Subcutaneous abdominal adipose tissue (tissue), 5 donors: ENCODE measurements around the gene CACTIN.

Experiments used
- H3K27ac ChIP-seq: one replicate; pipeline ENCODE4 v1.7.0; 2013; ENCODE audit warnings: low read depth, mild to moderate bottlenecking, inconsistent platforms, low read length, moderate library complexity
- H3K27me3 ChIP-seq, 5 donors: one replicate each; pipeline ENCODE4 v1.7.0; 2013; ENCODE audit warnings: low read length in 5 of 5, inconsistent platforms in 1 of 5; ENCODE audit not compliant: control insufficient read depth in 5 of 5, insufficient read depth in 4 of 5
- H3K36me3 ChIP-seq, 5 donors: one replicate each; pipeline ENCODE4 v1.7.0; 2013; ENCODE audit warnings: low read length in 5 of 5; ENCODE audit not compliant: control insufficient read depth in 5 of 5, insufficient read depth in 5 of 5
- H3K4me1 ChIP-seq, 5 donors: one replicate each; pipeline ENCODE4 v1.7.0; 2013; ENCODE audit warnings: low read length in 5 of 5, mild to moderate bottlenecking in 3 of 5, moderate library complexity in 1 of 5; ENCODE audit not compliant: control insufficient read depth in 5 of 5, insufficient read depth in 5 of 5
- H3K4me3 ChIP-seq, 5 donors: one replicate each; pipeline ENCODE4 v1.7.0; 2013; ENCODE audit warnings: low read length in 5 of 5, low read depth in 1 of 5
- H3K9ac ChIP-seq, 5 donors: one replicate each; pipeline ENCODE4 v1.7.0; 2013; ENCODE audit warnings: low read length in 5 of 5, mild to moderate bottlenecking in 4 of 5, moderate library complexity in 3 of 5
- H3K9me3 ChIP-seq, 5 donors: one replicate each; pipeline ENCODE4 v1.7.0; 2013; ENCODE audit warnings: low read length in 5 of 5; ENCODE audit not compliant: control insufficient read depth in 5 of 5
- donor health status: healthy.
- donor health status: healthy.
- donor health status: healthy.
- donor health status: healthy.
- donor health status: healthy.

The CACTIN gene

DNA sequence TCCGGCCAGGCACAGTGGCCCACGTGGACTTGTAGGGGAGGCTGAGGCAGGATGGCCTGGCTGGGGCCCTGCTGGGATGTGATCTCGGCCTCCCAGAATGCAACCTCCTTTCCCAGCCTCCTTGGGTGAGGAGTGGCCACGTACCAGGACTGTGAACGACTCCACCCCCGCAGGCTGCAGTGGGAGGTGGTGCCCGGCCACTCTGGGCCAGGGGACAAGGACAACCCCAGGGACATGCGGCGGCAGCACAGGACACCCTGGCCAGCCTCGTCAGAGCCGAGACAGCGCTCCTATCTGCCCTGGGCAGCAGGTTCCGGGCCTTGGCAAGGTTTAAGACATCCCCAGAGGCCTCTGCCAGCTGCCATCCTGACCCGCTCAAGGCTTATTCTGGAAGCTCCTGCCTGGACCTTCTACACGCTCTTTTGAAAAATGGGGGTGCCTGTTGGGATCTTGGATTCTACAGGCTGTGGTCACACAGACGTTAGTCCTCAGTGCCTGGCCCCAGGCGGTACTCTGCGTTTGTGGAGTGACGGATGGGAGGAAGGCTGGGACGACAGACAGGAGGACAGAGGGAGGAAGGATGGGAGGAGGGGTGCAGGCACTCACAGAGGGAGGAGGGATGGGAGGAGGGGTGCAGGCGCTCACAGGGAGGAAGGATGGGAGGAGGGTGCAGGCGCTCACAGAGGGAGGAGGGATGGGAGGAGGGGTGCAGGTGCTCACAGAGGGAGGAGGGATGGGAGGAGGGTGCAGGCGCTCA lies 19.9 kb upstream of the CACTIN start:
- Histone ChIP-seq H3K9ac (no peak overlapping the region), H3K4me1 (peaks cover 0 to 3% (median 0%) of the 10 kb centered on the region in 5 donors), H3K27ac (no peak overlapping the region), H3K9me3 (no peaks in the 10 kb centered on the region), H3K4me3 (no peak overlapping the region), H3K27me3 (no peaks in the 10 kb centered on the region), H3K36me3 (peaks cover 0 to 89% (median 58%) of the 10 kb centered on the region in 5 donors)

DNA sequence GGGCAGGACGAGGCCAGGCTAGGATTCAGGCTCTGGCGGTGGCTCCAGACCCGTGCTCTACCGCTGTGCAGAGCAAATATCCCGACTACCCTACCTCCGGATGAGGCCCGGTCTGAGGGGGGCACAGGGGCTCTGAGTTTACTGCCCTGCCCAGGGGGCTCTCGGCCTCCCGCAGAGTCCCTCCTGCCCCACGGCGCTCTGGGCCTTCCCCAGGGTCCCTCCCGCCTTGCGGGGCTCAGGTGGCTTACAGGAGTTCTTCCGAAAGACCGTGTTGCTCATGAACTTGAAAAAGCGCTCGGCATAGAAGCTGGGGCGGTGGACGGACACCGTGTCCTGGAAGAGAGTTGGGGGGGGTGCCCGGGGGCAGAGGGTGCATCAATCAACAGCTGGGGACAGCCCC lies 19.1 kb upstream of the CACTIN start:
- H3K27ac ChIP-seq, result no peak overlapping the region
- H3K9me3 ChIP-seq, result no peaks in the 10 kb centered on the region
- no peaks in the 10 kb centered on the region for H3K27me3 ChIP-seq
- H3K4me3 ChIP-seq, result no peak overlapping the region
- no peak overlapping the region for H3K9ac ChIP-seq
- H3K4me1 ChIP-seq, result peaks cover 0 to 3% (median 0%) of the 10 kb centered on the region in 5 donors
- H3K36me3 ChIP-seq, result peaks cover 0 to 90% (median 56%) of the 10 kb centered on the region in 5 donors

DNA sequence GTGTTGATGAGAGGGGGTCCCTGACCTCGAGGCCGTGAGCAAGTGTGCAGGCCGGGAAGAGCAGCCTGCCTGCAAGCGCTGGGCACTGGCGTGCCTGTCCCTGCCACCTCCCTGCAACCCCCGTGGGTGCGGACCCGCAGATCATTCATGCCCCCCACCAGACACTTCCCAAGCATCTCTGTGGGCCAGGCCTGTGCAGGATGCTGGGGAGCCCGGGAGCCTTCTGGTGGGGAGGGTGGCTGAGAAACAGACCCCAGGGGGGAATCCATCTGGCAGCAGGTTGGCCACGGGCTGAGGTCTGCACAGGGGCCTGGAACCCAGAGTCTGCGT lies 18.4 kb upstream of the CACTIN start:
- Histone ChIP-seq H3K9me3 (no peaks in the 10 kb centered on the region), H3K27me3 (no peaks in the 10 kb centered on the region), H3K27ac (no peak overlapping the region), H3K9ac (no peak overlapping the region), H3K4me1 (peaks cover 0 to 3% (median 0%) of the 10 kb centered on the region in 5 donors), H3K4me3 (no peak overlapping the region), H3K36me3 (peaks cover 0 to 87% (median 52%) of the 10 kb centered on the region in 5 donors)

DNA sequence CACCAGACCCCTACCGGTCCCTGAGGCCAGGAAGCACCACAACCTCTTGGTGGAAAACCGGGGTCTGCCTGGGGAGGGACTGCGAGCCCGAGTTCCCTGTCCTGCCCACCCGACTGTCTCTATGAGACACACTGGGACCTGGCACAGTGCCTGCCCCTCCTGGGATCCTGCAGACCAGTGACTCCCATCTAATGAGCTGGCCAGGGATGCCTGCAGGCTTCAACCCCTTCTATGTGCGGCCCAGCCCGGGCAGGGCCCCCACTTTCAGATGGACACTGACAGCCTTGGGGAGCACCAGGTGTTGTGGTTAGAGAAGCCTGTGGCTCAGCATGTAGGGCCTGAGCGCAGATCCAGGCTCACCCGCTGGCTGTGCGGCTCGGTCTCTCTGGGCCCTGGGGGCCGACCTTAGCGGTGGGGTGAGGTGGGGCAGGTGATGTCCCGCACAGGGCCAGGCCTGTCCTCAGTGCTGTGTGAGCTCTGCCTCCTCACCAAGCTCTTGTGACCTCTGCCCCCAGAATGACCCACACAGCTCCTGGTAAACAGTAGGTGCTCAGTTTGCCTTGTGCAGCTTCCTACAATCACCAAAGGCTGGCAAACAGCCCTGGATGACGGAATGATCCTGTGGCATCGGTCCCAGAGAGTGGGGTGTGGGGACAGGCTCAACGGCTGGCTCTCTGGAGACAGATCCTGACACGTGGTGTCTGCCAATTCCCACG lies 17.9 kb upstream of the CACTIN start:
- no peaks in the 10 kb centered on the region for H3K9me3 ChIP-seq
- no peaks in the 10 kb centered on the region for H3K27me3 ChIP-seq
- H3K9ac ChIP-seq, result no peak overlapping the region
- H3K36me3 ChIP-seq, result peaks cover 0 to 88% (median 57%) of the 10 kb centered on the region in 5 donors
- peaks cover 0 to 3% (median 0%) of the 10 kb centered on the region in 5 donors for H3K4me1 ChIP-seq
- H3K27ac ChIP-seq, result no peak overlapping the region
- no peak overlapping the region for H3K4me3 ChIP-seq

DNA sequence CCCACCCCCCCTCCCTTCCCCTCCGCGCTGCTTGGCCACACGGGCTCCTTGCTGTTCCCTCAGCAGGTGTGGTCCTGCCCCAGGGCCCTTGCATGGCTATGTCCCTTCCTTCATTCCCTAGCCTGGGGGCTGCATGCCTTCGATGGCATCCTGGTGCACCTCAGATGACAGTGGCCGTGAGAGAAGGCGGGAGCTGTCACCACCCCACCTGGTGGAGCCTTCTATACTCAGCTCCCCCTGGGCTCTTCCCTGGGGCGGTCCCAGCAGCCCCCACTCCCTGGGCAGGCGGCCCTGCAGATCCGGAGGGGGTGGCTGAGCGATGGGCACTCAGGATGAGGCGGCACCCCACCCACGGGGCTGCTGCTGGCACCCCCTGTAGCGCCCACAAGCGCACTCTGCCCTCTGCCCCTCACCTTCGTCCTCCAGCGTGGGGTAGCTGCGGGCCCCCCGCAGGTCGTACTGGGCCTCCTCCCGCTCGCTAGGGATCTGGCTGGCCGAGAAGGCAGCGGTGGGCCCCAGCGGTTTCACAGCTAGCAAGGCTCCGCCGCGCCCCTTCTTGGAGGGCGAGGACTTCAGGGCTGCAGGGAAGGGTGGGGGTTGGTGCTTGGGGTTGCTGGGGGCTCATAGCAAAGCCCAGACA lies 17.2 kb upstream of the CACTIN start:
- H3K36me3 ChIP-seq, result peaks cover 0 to 94% (median 63%) of the 10 kb centered on the region in 5 donors
- no peak overlapping the region for H3K4me3 ChIP-seq
- peaks cover 0 to 3% (median 0%) of the 10 kb centered on the region in 5 donors for H3K4me1 ChIP-seq
- H3K9ac ChIP-seq, result no peak overlapping the region
- H3K27ac ChIP-seq, result no peak overlapping the region
- no peaks in the 10 kb centered on the region for H3K9me3 ChIP-seq
- no peaks in the 10 kb centered on the region for H3K27me3 ChIP-seq

DNA sequence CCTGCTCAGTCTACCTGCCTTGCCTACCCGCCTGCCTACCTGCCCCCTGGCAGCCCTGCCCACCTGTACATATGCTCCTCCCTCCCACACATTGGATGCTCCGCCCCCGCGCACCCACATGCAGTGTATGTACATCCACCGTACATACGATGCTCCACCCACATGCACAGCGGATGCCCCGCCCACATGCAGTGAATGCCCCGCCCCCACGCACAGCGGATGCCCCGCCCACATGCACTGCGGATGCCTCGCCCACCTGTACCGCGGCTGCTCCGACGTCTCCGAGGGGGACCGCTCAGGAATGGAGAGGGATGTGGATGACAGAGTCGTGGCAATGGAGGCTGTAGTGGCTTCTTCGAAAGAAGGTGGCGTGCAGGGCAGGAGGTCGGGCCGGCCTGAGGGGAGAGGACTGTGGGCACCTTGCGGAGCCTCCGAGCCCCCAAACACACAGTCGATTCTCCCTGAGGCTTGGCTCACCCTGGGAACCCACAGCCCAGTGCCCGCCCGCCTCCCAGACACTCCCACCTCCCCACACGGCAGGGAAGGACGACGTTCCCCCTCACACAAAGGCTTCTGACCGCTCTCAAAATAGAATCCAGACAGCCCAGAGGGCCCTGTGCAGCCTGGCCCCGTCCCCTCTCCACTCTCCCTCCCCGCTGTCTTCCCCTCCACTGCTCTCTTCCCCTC lies 16.5 kb upstream of the CACTIN start:
- H3K4me3 ChIP-seq, result no peak overlapping the region

DNA sequence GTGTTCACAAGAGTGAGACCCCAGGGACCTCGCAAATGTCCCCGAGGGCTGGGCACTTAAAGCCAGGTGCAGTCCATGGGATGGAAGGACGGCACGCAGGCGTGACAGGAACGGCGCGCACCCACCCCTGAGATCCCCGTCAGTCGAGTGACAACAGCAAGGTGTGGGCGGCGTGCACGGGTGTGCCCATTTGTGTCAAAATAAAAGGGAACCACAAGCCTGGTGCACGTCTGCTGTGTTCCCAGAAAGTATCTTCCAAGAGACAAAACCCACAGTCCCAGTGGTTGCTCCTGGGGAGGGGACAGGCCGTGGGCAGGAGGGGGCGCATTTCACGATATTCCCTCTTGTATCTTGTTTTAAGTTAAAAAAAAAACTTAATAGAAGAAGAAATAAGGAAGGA lies 15.7 kb upstream of the CACTIN start:
- Histone ChIP-seq H3K9me3 (no peaks in the 10 kb centered on the region), H3K27ac (no peak overlapping the region), H3K4me1 (peaks cover 0 to 3% (median 0%) of the 10 kb centered on the region in 5 donors), H3K27me3 (no peaks in the 10 kb centered on the region), H3K4me3 (no peak overlapping the region), H3K36me3 (peaks cover 0 to 92% (median 65%) of the 10 kb centered on the region in 5 donors), H3K9ac (no peak overlapping the region)

More for the DNA sequence above, 16.5 kb upstream of the CACTIN start:
- Histone ChIP-seq H3K9ac (no peak overlapping the region), H3K27ac (no peak overlapping the region), H3K4me1 (peaks cover 0 to 3% (median 0%) of the 10 kb centered on the region in 5 donors), H3K9me3 (no peaks in the 10 kb centered on the region), H3K36me3 (peaks cover 0 to 94% (median 64%) of the 10 kb centered on the region in 5 donors), H3K27me3 (no peaks in the 10 kb centered on the region)

DNA sequence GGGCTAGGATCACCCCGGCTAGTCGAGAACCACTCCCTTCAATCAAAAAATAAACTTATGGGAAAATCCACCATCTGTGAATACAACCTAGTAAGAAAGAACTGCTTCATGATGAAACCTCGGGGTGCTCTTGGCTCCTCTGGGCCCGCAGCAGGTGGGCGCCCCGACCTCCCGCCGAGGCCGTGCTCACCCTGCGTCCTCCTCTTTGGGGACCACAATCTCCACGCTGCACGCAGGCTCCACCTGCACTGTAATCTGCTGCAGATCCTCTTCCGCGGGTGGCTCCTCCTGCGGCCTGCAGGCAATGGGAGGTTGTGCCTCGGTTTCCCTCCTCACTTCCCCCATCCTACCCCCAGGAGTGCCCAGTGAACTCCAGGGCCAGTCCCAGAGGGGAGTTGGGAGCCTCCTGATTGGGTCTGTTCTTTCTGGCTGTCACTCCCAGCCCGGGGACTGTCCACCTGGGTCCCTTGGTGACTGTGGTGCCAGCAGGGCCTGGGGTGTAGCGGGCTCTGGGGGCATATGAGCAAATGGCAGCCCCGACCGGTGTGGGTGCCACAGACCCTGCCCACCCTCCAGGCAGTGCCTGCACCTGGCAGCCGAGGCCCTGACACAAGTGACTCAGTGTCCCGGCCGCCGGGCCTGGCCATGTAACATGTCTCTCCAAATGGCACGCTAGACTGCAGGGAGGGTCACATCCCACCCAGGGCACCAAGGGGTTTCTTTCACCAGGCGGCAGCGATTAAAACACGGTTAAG lies 15.1 kb upstream of the CACTIN start:
- Histone ChIP-seq H3K36me3 (peaks cover 0 to 92% (median 68%) of the 10 kb centered on the region in 5 donors), H3K9me3 (no peaks in the 10 kb centered on the region), H3K9ac (no peak overlapping the region), H3K27ac (no peak overlapping the region), H3K27me3 (no peaks in the 10 kb centered on the region), H3K4me3 (no peak overlapping the region), H3K4me1 (peaks cover 0 to 3% (median 0%) of the 10 kb centered on the region in 5 donors)

DNA sequence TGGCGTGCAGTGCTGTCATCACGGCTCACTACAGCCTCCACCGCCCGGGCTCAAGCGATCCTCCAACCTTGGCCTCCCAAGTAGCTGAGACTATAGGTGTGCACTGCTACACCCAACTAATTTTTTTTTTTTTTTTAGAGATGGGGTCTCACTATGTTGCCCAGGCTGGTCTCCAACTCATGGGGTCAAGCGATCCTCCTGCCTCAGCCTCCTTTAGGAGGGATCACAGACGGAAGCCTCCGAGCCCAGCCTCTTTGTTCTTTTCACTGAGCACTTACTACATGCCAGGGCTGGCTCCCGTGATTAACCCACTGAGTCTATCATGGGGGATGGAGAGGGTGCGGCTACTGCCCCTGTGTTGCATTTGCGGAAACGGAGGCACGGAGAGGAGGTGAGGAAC lies 12.9 kb upstream of the CACTIN start:
- Histone ChIP-seq H3K4me1 (no peaks in the 10 kb centered on the region), H3K9ac (no peak overlapping the region), H3K4me3 (no peak overlapping the region), H3K27ac (no peak overlapping the region), H3K27me3 (no peaks in the 10 kb centered on the region), H3K36me3 (peaks cover 0 to 84% (median 58%) of the 10 kb centered on the region in 5 donors), H3K9me3 (no peaks in the 10 kb centered on the region)
